Measurements from ENCODE around the gene UTP25. TPM values are rescaled to one million over a fixed set of nuclear protein-coding genes. Genes with fewer than 3 reads are reported as not detected.

Gene UTP25
- total and polyA plus RNA-seq, 8 donors: 0.95 to 4.4 (median 3.0) TPM

- intact Hi-C loops (cut with DNase I): no loop called here
- Histone ChIP-seq H3K9me3 (no peaks in the 10 kb centered on the region), H3K36me3 (peaks cover 0 to 56% (median 13%) of the 10 kb centered on the region in 3 donors), H3K27me3 (no peaks in the 10 kb centered on the region), H3K4me3 (no peak overlapping the region), H3K4me1 (peaks cover 0 to 10% (median 8%) of the 10 kb centered on the region in 3 donors), H3K27ac (no peak overlapping the region)
- TF ChIP-seq, protein P1, sequence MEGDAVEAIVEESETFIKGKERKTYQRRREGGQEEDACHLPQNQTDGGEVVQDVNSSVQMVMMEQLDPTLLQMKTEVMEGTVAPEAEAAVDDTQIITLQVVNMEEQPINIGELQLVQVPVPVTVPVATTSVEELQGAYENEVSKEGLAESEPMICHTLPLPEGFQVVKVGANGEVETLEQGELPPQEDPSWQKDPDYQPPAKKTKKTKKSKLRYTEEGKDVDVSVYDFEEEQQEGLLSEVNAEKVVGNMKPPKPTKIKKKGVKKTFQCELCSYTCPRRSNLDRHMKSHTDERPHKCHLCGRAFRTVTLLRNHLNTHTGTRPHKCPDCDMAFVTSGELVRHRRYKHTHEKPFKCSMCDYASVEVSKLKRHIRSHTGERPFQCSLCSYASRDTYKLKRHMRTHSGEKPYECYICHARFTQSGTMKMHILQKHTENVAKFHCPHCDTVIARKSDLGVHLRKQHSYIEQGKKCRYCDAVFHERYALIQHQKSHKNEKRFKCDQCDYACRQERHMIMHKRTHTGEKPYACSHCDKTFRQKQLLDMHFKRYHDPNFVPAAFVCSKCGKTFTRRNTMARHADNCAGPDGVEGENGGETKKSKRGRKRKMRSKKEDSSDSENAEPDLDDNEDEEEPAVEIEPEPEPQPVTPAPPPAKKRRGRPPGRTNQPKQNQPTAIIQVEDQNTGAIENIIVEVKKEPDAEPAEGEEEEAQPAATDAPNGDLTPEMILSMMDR (IDR thresholded peaks at IDR 0.05): no peak
- DNase-seq (no peak), ATAC-seq (no peak), FAIRE-seq (no peak)
- 96 to 98% methylated on average over 1 of the region's 1 CpG for WGBS, 2 donors
These were observed 3.8 kb downstream of the UTP25 start for GRCh38 chr1:209831615-209832014.

- peaks cover 0 to 92% (median 40%) of the 10 kb centered on the region in 3 donors for H3K36me3 ChIP-seq
- H3K4me3 ChIP-seq: no peak overlapping the region
- intact Hi-C loops (cut with DNase I): no loop called here
- H3K27me3 ChIP-seq: no peaks in the 10 kb centered on the region
- no peaks in the 10 kb centered on the region for H3K9me3 ChIP-seq
- H3K4me1 ChIP-seq: no peaks in the 10 kb centered on the region
- FAIRE-seq (no peak), DNase-seq (no peak), ATAC-seq (no peak)
- no peak overlapping the region for H3K27ac ChIP-seq
- TF ChIP-seq, protein P1 (IDR thresholded peaks at IDR 0.05): no peak
These were observed 8.1 kb downstream of the UTP25 start for GRCh38 chr1:209835782-209836298.

GRCh38 chr1:209837671-209838070 lies 9.9 kb downstream of the UTP25 start:
- Histone ChIP-seq H3K27me3 (no peaks in the 10 kb centered on the region), H3K9me3 (no peaks in the 10 kb centered on the region), H3K4me3 (no peak overlapping the region), H3K4me1 (no peaks in the 10 kb centered on the region), H3K36me3 (peaks cover 0 to 87% (median 51%) of the 10 kb centered on the region in 3 donors), H3K27ac (no peak overlapping the region)
- intact Hi-C loops (cut with DNase I): no loop called here
- DNase-seq (no peak), ATAC-seq (no peak), FAIRE-seq (no peak)
- WGBS, 2 donors: 91 to 93% methylated on average over 7 of the region's 7 CpGs
- TF ChIP-seq, protein P1 (IDR thresholded peaks at IDR 0.05): no peak

- no peak for FAIRE-seq
- WGBS, 2 donors: 80 to 88% methylated on average over 6 of the region's 6 CpGs
- H3K9me3 ChIP-seq: no peaks in the 10 kb centered on the region
- H3K4me1 ChIP-seq: no peaks in the 10 kb centered on the region
- no peak overlapping the region for H3K27ac ChIP-seq
- DNase-seq: no peak
- no peak for ATAC-seq
- H3K27me3 ChIP-seq: no peaks in the 10 kb centered on the region
- H3K4me3 ChIP-seq: no peak overlapping the region
- peaks cover 0 to 87% (median 51%) of the 10 kb centered on the region in 3 donors for H3K36me3 ChIP-seq
- TF ChIP-seq, protein P1 (IDR thresholded peaks at IDR 0.05): no peak
- intact Hi-C loops (cut with DNase I): no loop called here
These were observed 10.8 kb downstream of the UTP25 start for GRCh38 chr1:209838537-209838936.

- H3K4me1 ChIP-seq: no peaks in the 10 kb centered on the region
- H3K9me3 ChIP-seq: no peaks in the 10 kb centered on the region
- FAIRE-seq: no peak
- no peak for DNase-seq
- H3K27ac ChIP-seq: no peak overlapping the region
- ATAC-seq: peak in 3 of 4 donors; percentile 18 to 53 (median 52)
- peaks cover 0 to 85% (median 49%) of the 10 kb centered on the region in 3 donors for H3K36me3 ChIP-seq
- WGBS, 2 donors: 73 to 86% methylated on average over 5 of the region's 5 CpGs
- TF ChIP-seq, protein P1 (IDR thresholded peaks at IDR 0.05): no peak
- H3K27me3 ChIP-seq: no peaks in the 10 kb centered on the region
- intact Hi-C loops (cut with DNase I): no loop called here
- no peak overlapping the region for H3K4me3 ChIP-seq
These were observed 12.2 kb downstream of the UTP25 start for GRCh38 chr1:209839875-209840546.
